HG03432 (cell line): ENCODE results near the gene SERPINB13.

Experiments
- ATAC-seq: cut with Tn5 transposase; IDR thresholded peaks from one replicate; pipeline ENCODE4 v1.9.1; 2021; ENCODE audit warnings: mild to moderate bottlenecking, moderate library complexity; ENCODE audit not compliant: unreplicated experiment

The SERPINB13 gene, protein sequence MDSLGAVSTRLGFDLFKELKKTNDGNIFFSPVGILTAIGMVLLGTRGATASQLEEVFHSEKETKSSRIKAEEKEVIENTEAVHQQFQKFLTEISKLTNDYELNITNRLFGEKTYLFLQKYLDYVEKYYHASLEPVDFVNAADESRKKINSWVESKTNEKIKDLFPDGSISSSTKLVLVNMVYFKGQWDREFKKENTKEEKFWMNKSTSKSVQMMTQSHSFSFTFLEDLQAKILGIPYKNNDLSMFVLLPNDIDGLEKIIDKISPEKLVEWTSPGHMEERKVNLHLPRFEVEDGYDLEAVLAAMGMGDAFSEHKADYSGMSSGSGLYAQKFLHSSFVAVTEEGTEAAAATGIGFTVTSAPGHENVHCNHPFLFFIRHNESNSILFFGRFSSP

DNA sequence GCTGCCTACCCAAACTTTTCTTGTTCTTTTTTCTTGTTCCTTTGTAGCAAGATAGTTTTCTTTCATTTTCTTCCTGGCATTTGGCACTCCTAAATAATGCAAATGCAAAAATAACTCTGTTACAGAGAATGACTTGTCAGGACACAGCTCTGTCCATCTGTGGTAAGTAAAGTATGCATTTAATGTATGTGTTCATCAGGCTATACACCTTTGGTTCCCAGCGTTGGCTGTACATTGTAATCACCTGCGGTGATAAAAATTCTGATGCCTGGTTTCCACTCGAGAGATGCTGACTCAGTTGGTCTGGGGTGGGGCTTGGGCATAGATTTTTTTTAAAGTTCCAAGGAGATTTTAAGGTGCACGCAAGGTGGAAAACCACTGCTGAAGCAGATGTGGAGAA lies at the start of gene SERPINB13:
Gene SERPINB13, plus strand, starts transcription at position 378 of the 400 bp plus-strand sequence. CDS start 1,325 bp downstream, outside the sequence.
- no peak for ATAC-seq

DNA sequence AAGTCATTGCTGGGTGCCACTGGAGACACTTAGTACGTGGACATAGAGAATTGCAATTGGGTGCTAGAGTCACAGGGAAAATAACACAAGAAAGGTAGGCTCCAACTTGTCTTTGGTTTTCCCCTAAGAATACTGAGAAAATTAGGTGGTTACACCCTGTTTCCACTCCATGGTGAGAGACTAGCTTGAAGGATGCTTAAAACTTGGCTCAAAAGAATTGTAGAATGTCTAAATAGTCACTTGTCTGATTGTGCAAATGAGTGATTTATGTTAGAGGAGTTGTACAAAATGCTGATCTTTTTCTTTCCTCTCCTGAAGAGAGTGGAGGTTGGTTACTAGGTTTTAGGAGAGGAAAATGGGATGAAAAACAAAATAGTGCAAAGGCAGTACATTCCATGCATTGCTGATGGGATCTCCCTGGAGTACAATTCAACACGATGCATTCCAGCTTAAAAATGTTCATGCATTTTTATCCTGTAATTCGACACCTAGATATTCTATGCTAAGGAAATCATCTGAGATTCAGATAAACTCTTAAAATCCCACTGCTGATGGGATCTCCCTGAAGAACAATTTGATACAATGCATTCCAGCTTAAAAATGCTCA lies 47.1 kb upstream of the SERPINB13 start:
- no peak for ATAC-seq

DNA sequence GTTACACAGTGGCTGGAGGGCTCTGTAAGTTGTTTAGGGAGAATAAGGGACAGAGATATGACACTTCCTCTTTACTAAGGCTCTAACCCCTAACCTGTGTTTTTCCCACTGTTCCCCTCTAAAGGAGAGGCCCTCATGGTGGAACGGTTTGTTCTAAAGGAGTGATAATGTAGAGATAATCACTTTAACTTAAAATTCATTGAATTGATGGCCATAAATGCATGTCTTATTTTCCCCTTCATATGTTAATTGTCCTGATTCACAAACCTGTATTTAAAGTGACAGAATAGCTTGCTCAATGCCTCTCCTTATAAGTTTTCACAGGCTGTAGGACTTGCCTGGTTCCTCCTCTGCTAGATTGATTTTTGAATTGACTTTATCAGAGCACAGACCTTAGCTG lies 45.1 kb upstream of the SERPINB13 start, which contains the start of gene SERPINB12:
Gene SERPINB12, plus strand, starts transcription at position 301 of the 400 bp plus-strand sequence. CDS start 13,791 bp downstream, outside the sequence.
- ATAC-seq: no peak

DNA sequence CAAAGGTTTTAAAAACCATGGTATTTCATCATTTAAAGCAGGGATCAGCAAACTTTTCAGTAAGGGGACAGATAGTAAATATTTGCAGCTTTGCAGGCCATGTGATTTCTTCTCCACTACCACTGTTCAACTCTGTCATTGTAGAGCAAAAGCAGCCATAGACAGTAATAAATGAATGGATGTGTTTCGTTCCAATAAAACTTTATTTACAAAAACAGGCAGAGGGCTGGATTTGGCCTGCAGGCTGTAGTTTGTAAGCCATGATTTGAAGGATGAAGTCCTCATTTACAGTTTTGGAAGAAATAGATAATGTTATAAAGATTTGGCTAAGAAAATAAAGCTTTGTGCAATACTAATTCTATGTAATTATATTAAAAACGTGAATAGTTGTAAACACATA lies 43.1 kb upstream of the SERPINB13 start:
- no peak for ATAC-seq

DNA sequence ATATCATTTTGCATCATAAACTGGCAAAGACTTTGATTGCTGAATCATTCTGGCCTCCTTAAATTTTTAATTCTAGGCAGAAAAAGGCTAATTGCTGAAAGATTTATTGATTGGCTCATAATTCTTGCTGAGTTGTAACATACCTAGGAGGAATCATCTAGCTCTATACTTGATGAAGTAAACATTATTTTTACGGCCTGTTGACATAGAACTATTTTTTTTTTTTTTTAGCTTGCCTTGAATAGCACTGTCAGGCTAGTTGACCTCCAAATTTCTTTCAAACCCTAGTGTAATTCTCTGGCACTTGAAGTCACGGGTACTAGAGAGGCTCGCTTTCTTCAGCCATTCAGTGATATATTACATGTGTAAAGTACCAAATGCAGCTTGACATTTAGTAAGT lies 42.1 kb upstream of the SERPINB13 start:
- no peak for ATAC-seq

DNA sequence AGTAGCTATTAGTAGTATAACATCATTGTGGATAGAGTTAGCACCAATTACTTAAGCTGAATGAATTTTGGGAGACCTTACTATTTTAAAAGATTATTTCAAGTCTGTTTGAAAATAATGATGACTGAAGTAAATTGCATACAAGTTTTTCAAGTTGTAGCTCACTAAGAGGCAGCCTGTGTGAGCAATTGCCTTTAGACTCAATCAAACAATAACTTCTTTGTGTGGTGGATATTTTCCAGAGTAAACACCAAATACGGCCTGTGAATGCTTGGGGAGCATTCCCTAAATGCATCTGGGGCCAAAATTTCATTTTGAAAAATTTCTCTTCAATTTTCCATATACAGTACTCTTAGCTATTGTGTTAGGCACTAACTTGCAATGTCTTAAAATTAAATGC lies 37.1 kb upstream of the SERPINB13 start:
- no peak for ATAC-seq

DNA sequence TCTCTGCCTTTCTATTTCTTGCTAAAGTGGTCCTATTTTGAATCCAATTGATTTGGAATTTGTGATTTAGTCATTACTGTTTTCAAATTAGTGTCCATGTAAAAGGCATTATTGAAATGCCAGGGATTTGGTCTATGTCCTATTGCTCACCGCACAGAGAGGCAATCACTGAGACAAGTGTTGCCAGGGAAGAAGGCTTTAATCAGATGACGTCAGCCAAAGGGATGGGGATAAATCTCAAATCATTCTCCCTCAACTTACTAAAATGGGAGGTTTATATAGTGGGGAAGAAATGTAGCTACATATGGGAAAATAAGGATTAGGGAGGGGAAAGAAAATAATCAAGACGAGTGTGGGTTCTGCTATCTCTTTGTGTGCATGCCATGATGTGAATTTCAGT lies 35.4 kb upstream of the SERPINB13 start:
- ATAC-seq: no peak

DNA sequence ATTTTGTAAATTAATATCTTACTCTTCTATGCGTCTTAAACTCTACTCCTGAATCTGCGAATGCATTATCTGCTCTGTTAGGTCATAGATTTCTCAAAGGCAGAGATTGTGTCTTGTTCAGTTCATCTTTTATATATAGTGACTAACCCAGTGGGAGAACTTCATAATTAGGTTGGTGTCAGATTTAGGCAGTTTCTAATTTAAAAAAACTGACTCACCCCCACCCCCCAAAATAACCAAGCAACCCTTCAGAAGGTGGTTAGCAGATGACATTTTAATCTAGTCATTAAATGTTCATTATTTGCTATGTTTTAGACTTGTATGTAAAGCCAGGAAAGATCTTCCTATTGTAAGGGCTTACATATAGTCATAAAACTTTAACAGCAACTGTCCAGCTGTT lies 34.6 kb upstream of the SERPINB13 start:
- no peak for ATAC-seq

DNA sequence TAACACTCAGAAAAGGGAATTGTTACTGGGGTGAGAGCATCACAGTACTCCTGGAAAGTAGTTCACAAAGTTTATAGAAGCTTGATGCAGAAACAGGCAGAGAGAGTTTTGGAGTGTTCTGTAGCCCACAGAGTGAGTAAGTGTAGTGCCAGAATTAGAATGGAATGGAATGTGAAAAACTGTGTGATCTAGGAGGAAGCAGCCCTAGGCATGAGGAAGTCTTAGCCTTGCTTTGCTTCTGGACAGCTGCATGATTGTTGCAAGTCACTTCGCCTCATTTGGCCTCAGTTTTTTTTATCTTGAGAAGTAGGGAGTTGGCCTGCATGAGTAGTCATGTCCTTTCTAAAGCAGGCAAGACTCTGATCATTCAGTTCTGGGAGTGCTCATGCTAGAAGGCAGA lies 34.1 kb upstream of the SERPINB13 start:
- peak; percentile 24 for ATAC-seq

DNA sequence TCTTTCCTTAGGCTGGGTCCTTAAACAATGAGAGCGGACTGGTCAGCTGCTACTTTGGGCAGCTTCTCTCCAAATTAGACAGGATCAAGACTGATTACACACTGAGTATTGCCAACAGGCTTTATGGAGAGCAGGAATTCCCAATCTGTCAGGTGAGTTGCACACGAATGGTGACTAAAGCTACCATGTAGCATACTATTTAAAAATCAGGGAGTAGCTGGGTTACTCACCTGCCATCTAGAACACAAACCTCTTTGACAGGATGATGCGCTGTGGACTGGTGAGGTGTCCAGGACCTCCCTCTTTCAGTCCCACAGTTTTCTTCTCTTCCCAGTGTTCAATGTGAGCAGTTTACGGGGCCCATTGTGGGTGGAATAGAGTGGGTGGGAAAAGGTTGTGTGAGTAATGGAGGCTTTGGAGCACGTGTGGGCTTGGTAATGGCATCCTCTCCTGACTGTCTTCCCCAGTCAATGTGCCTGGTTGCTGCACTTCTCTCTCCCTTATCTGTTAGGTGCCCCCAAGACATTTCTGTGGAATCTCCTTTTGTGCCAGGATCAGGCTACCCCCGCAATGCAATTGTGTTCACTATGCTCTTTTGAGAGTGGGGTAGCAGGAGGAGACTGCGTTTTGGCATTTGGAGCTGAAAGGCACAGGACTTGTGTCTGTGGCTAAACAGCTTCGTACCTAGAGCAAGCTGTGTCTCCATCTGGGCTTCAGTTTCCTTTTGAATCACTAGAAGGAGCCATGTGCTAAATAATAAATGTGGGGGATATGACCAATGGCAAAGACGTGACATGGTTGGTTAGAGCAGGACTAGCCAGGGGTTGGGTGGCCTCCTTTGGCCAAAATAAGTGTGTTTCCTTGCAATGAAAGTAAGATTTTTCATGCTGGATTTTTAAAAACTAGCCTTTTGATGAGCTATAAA lies 27.3 kb upstream of the SERPINB13 start:
- ATAC-seq: peak; percentile 61

DNA sequence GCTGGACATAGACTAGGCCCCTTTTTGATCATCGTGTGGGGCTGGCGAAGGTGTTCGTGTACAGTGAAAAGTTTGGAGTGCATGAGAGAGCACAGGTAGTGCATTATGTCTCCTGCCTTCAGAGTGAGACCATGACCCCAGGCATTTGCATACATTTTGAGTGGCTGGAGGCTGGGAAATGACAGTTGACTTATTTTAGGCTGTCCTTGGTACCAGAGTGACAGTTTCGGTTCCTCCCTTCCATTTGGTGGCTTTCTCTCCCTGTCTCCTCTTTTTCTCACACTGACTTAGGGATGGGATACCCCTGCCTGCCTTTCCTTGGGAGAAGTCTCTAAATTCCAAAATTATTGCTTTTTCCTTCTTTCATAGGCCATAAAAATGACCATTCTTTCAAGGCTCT lies 24.9 kb upstream of the SERPINB13 start:
- peak; percentile 75 for ATAC-seq

DNA sequence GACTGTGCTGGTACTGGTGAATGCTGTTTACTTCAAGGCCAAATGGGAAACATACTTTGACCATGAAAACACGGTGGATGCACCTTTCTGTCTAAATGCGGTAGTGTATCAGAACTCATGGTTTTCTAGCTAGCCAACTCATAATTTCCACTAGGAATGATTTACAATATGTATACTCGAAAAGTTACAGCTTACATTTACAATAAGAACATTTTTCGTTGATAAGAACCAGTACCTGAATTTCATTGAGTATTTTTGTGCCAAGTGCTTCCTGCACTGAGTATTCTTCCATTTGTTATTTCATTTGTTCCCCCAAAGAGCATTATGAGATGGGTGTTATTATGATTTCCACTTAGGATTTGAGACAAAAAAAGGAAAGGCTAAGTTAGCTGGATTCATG lies 23.1 kb upstream of the SERPINB13 start:
- no peak for ATAC-seq

DNA sequence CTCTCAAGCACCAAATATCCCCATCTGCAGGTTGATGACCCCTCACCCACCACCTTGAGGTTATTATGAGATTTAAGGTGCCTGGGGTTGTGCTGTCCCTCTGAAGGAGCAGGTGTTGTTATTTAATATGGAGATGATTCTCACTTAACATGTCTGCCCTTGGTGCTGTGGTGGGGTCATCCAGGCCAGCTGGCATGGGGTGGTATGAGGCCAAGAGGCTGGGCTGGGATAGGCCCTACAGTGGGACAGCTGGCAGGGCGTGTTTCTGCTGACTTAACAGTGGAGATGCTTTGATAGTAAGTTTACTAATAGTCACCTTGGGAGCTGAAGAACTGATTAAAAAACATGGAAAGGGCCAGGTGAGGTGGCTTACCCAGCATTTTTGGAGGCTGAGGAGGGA lies 22.6 kb upstream of the SERPINB13 start:
- no peak for ATAC-seq

DNA sequence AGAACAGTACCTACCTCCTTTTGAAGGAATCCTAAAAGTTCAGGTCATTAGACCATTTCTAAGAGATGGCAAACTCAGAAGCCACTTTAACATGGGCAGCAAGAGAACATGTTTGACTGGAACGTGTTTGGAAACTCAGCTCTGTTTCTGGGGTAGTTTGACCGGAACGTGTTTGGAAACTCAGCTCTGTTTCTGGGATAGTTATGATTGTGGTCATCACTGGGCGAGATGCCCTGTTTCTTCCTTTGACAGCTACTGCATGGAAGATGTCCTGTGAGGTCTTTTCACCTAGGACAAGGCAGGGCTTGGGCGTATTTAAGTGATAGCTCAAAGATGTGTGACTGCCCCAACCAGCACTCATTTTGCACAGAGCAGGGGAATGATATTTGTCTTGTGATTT lies 19.9 kb upstream of the SERPINB13 start:
- ATAC-seq: no peak

DNA sequence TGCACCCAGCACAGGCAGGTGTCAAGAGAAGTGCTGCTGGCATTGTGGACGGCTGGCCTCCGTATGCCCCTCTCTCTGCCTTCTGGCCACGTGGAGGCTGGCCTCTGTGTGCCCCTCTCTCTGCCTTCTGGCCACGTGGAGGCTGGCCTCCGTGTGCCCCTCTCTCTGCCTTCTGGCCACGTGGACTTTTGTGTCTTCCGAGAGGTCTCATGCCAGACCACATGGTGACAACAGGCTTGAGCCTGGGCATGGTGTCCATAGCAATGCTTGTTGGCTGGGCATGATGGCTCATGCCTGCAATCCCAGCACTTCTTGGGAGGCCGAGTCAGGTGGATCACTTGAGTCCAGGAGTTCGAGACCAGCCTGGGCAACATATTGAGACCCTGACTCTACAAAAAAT lies 19.3 kb upstream of the SERPINB13 start:
- ATAC-seq: no peak

DNA sequence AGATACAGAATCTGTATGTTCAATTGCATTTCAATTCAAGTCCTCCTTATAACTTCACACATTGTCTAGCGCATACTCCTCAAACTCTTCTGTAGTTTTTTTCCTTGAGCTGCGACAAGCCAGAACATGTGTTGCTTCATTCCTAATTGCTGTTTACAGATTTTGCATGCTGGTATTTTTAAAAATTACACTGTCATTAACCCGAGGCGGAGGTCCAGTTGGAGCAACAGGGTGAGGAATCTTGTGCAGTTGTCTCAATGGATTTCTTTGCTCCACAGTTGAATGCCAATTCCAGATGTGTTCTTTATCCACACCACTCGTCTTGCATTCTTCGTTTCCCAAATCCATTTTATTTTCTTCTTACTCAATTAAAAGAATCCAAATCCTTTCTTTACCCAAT lies 16.4 kb upstream of the SERPINB13 start:
- ATAC-seq: no peak

DNA sequence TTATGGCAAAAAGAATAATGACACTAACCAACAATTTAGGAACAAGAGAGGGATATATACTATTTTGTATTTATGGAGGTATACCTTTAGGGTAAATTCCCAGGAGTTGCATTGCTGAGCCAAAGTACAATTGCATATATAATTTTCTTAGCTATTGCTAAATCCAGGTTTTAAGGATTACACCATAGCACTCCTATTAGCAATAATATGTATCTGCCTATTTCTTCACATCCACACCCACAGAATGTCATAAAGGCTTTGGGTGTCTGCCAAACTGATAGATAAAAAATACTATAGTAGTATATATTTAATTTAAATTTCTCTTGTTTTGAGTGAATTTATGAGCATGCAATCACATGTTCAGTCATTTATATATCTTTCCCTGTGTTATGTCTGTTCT lies 11.5 kb upstream of the SERPINB13 start:
- ATAC-seq: no peak

DNA sequence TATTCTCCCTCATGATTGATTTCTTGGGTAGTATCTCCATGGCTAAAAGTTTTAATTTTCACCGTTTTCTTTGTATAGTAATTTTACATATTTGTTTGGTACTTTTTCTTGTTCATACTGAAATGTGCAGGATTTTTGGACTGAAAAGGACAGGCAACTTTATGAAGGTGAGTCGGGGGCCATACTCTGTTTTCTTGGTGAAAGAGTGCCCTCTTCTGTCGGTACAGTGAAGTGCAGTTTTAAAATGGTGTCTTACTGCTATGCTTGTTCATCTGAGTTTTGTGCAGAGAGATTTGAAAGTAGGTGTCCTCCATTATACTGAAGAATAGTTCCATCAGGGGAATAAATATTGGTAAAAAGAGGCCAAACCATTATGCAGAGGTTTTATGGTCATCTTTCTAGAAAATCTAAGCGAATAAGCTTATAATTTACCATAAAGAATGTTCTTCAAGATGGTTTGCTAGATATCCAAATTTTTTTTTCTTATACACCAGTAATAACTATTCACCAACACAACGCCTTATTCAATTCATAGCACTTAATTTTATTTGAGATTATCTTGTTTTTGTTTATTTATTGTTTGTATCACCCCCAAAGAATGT lies 8.7 kb upstream of the SERPINB13 start:
- peak; percentile 64 for ATAC-seq

DNA sequence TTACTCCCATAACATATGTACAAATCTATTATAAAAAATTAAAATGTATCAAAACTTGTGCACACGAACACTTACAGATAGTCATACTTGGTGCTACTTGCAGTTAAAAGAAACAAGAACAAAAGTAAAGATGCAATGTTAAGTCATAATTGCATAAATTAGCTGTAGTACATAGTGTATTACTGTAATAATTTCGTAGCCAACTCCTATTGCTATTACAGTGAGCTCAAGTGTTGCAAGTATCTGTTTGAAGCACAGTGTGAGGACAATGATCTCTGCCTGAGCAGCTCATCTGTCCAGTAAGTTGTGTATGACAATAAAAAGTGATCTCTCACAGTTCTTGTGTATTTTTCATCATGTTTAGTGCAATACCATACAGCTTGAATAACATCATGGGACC lies 7.5 kb upstream of the SERPINB13 start:
- ATAC-seq: no peak

DNA sequence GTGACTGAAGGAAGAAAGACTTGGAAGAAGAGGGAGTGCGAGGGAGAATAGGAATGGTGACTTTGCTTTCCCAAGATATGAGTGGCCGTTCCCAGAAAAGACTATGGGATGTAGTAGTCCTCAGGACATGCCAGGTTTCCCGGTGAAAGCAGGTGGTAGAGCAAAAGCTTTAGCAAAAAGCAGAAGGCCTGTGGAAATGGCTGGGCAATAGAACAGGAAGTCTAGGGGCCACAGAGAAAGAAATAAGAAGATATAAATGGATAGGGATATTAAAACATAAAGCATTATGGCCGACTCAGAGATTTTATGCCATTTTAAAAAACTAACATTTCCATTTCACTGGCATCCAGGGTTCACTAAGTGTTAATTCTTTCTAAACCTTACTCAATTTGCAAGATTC lies 1.2 kb upstream of the SERPINB13 start:
- no peak for ATAC-seq

DNA sequence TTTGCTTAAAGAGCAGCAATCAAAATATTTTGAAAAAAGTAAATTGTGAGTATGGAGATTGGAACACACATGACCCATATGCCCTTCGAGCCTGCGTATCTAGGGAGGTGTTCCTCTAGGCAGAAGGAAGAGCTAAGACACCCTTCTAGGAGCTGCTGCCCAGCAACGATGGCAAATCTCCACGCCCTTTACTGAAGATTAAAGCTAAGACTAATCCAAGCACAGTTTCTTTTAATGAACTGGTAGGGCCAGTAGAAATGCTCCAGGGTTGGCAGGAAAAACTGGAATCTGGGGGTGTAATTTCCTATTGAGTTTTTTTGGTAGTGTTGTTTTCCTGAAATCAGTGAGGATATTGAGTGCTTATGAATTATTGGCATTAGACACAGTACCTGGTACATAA lies 712 bp upstream of the SERPINB13 start:
- no peak for ATAC-seq
